Stimulated activated CD4-positive, alpha-beta T cell treated with anti-CD3 and anti-CD28 coated beads, Interleukin-15, amount 100 ng/mL, for 48 hours (primary cell): ENCODE data around the gene STIM2.

Experiments used
- DNase-seq, 2 donors: peaks; one replicate each; pipeline ENCODE4 v3.0.0-alpha.2; 2020; ENCODE audit warnings: low read depth in 2 of 2

STIM2 gene

GRCh38 chr4:26900765-26901164 is 40.1 kb downstream of the STIM2 start:
- no peak for DNase-seq

- DNase-seq, result no peak
Observed at GRCh38 chr4:26905172-26905571, 44.5 kb downstream of the STIM2 start.

DNA sequence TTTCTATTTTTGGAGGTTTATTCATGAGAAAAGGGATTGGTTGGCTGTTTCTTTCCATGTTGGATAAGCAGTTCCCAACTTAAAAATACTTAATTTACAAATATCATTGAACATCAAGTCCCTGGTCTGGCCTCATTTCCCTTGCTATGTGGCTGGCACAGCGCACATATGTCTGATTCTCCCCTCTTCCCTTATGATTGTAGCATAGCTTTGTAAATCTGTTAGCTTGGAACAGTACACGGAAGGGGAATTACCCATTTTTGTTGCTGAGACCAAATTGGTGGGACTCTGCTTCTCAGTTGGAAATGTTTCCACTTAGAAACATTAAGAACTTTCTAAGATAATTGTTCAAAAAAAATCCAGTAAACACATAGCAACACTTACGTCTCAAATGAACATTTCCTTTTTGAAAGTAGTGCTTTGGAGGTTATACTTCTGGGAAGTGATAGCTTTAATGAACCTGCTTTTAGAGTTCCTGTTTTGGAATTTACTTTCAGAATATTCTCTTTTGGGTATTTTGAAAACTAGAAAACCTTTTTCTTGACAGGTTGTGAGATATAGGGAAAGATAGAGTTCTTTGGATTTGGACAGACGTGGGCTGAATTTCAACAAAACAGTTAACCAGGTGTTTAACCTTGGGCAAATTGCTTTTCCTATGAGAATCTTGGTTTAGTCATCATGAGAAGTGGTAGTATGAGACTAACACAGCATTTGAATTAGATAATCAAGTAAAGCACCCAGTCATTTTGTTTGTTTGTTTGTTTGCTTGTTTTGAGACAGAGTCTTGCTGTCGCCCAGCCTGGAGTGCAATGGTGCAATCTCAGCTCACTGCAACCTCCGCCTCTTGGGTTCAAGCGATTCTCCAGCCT is 47.3 kb downstream of the STIM2 start:
- no peak for DNase-seq

DNA sequence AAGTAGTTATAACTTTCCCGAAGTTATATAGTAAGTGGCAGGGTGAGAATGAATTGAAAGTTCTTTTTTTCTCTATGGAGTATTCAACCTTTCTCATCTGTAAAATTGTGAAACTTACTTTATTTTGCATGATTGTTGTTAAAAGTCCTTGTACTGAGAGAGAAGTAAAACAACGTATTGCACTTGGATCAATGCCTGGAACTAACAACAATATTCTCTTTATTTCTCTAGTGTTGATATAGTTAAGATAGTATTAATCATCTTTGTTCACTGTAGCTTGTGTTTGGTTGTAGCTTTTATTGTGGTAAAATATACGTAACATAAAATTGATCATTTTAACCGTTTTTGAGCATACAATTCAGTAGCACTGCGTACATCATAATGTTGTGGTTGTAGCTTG is 48.7 kb downstream of the STIM2 start:
- DNase-seq, result no peak

- no peak for DNase-seq
Observed at GRCh38 chr4:26911254-26911653, 50.6 kb downstream of the STIM2 start.

DNA sequence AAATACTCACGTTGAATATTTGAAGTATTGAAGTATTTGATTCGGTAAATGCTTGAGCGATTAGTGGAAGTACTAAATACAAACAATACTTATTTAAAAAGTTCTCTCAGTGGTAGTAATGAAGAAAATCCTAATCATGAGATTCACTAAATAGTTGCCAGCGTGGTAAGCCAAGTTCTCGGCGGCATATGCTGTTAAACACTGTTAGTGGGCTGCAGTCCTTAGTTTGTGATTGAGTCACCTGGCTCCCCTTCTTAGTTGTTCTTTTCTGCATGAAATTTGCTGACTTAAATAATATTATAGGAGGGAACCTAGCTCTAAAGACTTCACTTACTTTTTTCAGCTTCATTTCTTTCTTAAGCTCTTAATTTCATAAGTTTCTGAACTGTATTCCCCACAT is 51.4 kb downstream of the STIM2 start:
- DNase-seq, result no peak

DNA sequence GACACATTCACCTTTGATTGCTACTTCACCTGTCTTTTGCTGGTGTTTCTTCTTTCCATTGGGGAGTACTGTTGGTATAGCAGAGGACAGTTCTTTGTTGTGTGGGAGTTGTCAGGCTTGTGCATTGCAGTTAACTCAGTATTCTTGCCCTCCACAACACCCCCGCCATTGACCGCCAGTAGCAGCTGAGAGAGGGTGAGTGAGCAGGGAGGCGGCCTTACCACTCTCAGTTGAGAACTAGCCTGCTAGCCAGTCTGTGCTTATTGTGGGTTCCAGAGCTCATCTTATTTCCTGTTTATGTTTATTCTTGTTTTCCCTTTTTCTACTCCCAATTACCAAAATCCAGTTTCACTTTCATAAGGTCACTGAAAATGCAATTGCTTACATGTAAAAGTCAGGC is 52.2 kb downstream of the STIM2 start:
- DNase-seq, result no peak

GRCh38 chr4:26916195-26916594 is 55.6 kb downstream of the STIM2 start:
- DNase-seq, result no peak

DNA sequence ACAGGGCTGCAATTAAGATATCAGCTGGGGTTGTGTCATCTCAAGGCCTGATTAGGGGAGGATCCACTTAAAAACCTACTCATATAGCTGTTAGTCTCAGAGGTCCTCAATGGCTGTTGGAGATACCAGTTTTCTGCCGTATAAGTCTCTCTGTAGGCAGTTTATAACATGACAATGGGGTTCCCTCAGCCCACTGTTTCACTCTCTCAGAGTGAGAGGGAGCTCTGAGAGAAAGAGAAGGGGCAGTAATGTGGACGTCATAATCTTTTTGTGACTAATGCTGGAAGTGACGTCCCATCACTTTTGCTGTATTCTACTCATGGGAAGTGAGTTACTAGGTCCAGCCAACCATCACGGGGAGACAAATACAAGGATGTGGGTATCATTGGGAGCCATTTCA is 70.3 kb downstream of the STIM2 start:
- no peak for DNase-seq

DNA sequence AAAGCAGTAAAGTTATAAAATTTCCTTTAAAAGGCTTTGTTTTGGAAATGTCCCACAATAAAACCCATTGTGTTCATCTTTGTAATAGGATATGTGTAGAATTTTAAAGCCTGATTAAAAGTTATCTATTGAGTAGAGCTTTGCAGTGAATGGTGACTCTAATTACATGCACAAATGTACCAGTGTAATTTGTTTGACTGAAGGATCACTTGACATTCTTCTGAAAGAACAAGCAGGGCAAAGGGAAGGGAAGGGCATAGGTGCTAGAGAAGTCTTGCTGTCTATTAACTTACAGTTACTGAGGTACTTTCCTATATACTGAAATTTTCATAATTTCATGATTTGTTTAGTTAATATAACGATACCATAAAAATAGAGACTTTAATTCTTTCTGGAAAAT is 70.8 kb downstream of the STIM2 start:
- no peak for DNase-seq

DNA sequence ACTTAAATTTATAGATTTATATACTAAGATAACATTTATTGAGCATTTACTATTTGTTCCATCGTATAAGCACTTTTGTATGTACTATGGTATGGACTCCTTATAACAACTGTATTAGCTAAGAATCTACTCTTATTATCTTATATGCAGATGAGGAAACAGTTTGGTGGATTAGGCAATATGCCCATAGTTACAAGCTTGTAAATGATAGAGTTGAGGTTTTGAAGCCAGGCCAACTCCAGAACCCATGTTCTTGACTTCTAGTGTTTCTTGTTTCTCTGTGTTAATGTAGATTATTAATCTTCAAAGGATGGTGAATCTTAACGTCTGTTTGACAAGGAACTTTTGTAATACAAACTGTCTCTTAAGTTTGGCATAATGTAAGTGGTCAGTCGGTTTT is 71.3 kb downstream of the STIM2 start:
- DNase-seq, result no peak

GRCh38 chr4:26935397-26935796 is 74.8 kb downstream of the STIM2 start:
- no peak for DNase-seq

- DNase-seq, result no peak
Observed at GRCh38 chr4:26936284-26937065, 75.8 kb downstream of the STIM2 start.

DNA sequence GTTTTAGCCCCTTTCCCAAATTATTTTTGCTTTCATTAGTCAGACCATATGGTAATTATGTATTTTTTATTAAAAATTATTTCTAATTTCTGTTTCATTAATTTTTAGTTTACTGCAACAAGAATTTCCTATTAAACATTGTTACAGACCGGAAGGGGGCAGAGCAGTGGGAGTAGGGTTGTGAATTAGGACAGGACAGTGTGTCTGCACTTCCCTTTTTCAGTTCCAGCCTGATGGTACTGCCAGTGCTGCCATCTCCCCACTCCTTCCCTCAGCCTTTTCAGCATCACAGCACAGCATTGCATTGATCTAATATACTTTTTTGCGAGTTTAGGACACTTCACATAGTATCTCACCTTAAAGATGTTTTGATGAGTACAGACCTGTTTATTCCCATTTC is 76.5 kb downstream of the STIM2 start:
- no peak for DNase-seq

DNA sequence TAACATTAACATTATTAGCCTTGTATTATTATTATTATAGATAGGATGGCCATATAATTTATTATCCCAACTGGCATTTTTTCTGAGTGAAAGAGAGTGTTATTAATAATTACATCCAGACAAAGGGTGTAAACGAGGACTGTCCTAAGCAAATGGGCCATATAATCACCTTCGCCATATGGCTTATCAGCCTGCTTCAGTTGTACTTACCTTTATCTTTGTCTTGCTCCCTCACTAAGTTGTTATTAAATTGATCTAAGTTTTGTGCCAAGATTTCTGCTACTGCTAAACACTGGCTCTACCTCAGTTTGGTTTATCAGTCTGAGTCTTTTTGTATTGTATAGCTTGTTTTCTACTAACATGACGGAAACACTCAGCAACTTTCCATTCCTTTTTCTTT is 76.9 kb downstream of the STIM2 start:
- no peak for DNase-seq

GRCh38 chr4:26938516-26938915 is 77.9 kb downstream of the STIM2 start:
- DNase-seq, result no peak

GRCh38 chr4:26941951-26942350 is 81.3 kb downstream of the STIM2 start:
- no peak for DNase-seq

- no peak for DNase-seq
Observed at GRCh38 chr4:26942871-26943270, 82.2 kb downstream of the STIM2 start.

- DNase-seq, result no peak
Observed at GRCh38 chr4:26943391-26943790, 82.8 kb downstream of the STIM2 start.

GRCh38 chr4:26945794-26946193 is 85.2 kb downstream of the STIM2 start:
- DNase-seq, result no peak

DNA sequence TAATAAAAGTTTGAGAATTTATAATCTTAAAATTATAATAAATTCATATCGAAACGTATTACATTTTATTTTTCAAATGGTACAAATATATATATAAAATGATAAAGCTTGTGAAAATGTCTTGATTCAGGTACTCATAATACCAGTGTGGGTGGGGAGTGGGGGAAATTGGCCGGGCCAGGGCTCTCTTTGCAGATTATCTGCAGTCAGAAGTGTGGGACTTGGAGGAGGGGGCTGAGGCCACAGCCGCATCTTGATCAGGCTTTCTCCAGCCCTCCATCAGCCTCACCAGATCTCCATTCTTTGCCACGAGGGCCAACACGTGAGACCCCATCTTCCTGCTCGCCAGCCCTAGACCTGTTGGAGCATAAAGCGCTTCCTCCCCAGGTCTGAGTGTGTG is 86.7 kb downstream of the STIM2 start:
- no peak for DNase-seq

DNA sequence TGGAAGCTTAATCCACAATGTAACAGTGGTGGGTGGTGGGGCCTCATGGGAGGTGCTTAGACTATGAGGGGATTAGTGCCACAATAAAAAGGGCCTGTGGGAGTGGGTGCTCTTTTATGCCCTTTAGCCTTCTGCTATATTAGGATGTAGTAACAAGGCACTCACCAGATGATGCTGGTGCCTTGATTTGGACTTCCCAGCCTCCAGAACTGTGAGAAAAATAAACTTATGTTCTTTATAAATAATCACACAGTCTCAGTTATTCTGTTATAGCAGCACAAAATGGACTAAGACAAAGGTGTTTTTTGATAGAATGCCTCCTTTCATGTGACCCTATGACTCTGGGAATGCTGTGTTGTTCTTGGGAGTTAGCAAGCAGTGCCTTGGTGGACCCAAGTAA is 89.8 kb downstream of the STIM2 start:
- no peak for DNase-seq

GRCh38 chr4:26952891-26953290 is 92.2 kb downstream of the STIM2 start:
- no peak for DNase-seq
